ENCODE measurements around the gene PTCH2.

DNA sequence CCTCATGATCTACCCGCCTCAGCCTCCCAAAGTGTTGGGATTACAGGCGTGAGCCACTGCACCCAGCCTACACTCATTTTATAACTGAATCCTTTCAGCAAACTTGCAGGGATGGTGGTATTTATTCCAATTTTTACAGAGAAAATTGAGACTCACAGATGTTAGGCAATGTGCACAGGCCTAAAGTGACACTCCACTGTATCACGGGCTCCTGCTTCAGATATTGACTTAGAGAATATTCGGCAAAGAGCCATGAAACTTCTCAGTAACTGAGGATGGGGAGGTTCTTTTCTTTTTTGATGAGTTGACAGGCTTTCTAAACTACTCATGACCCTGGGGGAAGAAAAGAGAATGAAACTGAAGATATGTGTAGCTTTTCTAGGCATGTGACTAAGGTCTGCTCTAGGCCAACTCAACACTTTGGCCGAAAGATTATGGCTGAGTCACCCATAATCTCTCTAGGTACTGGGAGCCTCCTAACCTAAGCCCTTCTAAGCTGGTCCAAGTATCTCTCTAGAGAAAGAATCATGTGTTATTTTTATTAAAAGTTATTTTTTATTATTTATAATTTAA is 19.9 kb upstream of the PTCH2 start:
- TF ChIP-seq, protein P1, sequence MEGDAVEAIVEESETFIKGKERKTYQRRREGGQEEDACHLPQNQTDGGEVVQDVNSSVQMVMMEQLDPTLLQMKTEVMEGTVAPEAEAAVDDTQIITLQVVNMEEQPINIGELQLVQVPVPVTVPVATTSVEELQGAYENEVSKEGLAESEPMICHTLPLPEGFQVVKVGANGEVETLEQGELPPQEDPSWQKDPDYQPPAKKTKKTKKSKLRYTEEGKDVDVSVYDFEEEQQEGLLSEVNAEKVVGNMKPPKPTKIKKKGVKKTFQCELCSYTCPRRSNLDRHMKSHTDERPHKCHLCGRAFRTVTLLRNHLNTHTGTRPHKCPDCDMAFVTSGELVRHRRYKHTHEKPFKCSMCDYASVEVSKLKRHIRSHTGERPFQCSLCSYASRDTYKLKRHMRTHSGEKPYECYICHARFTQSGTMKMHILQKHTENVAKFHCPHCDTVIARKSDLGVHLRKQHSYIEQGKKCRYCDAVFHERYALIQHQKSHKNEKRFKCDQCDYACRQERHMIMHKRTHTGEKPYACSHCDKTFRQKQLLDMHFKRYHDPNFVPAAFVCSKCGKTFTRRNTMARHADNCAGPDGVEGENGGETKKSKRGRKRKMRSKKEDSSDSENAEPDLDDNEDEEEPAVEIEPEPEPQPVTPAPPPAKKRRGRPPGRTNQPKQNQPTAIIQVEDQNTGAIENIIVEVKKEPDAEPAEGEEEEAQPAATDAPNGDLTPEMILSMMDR (IDR thresholded peaks at IDR 0.05): no peak
- TF ChIP-seq POLR2A (IDR thresholded peaks at IDR 0.05): no peak
